Measurements from ENCODE around the gene GSTA4. TPM values are rescaled to one million over a fixed set of nuclear protein-coding genes. Genes with fewer than 3 reads are reported as not detected.

GSTA4 gene
- total RNA-seq, 2 experiments from 2014 or later: 13.1 to 14.1 TPM

DNA sequence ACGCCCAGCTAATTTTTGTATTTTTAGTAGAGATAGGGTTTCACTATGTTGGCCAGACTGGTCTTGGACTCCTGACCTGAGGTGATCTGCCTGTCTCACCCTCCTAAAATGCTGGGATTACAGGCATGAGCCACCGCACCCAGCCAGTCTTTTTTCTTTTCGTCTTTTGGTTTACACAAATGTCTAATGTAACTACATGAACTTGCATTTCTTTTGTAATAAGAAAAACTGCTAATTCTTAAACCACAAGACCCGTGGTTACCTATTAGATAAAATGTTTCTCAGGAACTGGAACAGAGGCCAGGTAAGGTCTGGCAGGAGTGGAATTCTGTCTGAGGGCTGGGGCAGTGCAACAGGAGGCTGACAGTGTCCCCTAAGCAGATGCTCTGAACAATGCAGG lies 52.9 kb downstream of the GSTA4 start:
- Mint-ChIP-seq H3K27me3 (peaks cover 15% of the 10 kb centered on the region), H3K4me1 (ENCODE audit: low read depth) (peaks cover 5% of the 10 kb centered on the region), H3K27ac (no peak overlapping the region), H3K36me3 (ENCODE audit: low read depth) (no peaks in the 10 kb centered on the region), H3K9me3 (no peaks in the 10 kb centered on the region), H3K4me3 (no peak overlapping the region)
- intact Hi-C loops (cut with micrococcal nuclease): no loop called here
- ChIA-PET CTCF (interaction anchor here (1.0 kb wide), 1 partner anchor 10 kb away, joined by 5 read pairs; no protein-coding TSS in a partner anchor), POLR2A (no interaction called here)
- TF ChIP-seq, protein P1, sequence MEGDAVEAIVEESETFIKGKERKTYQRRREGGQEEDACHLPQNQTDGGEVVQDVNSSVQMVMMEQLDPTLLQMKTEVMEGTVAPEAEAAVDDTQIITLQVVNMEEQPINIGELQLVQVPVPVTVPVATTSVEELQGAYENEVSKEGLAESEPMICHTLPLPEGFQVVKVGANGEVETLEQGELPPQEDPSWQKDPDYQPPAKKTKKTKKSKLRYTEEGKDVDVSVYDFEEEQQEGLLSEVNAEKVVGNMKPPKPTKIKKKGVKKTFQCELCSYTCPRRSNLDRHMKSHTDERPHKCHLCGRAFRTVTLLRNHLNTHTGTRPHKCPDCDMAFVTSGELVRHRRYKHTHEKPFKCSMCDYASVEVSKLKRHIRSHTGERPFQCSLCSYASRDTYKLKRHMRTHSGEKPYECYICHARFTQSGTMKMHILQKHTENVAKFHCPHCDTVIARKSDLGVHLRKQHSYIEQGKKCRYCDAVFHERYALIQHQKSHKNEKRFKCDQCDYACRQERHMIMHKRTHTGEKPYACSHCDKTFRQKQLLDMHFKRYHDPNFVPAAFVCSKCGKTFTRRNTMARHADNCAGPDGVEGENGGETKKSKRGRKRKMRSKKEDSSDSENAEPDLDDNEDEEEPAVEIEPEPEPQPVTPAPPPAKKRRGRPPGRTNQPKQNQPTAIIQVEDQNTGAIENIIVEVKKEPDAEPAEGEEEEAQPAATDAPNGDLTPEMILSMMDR (IDR thresholded peaks at IDR 0.05): no peak
- DNase-seq (no peak), ATAC-seq (no peak)

DNA sequence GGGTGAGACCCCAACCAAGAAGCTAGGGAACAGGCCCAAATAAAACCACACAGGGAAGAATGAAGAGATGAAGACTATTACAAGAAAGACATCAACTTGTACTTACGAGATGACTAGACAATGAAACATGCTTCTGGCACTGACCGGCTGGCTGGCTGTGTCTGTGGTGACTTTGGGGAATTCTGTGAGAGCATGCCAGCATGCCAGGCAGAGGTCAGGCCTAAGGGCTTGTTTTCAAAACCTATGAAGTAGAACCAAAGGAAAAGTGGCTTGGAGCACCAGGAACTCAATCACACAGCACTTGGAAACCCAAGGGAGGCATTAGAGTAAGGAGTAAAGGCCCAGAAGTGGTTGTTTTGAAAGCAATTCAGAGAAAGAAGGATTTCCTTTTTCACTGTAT lies 57.2 kb downstream of the GSTA4 start:
- Mint-ChIP-seq H3K4me1 (ENCODE audit: low read depth) (no peaks in the 10 kb centered on the region), H3K9me3 (no peaks in the 10 kb centered on the region), H3K36me3 (ENCODE audit: low read depth) (no peaks in the 10 kb centered on the region), H3K27ac (no peak overlapping the region), H3K27me3 (peaks cover 2% of the 10 kb centered on the region), H3K4me3 (no peak overlapping the region)
- DNase-seq: no peak
- TF ChIP-seq, protein P1 (IDR thresholded peaks at IDR 0.05): no peak
- ChIA-PET CTCF (no interaction called here), POLR2A (no interaction called here)
- intact Hi-C loops (cut with micrococcal nuclease): no loop called here
- no peak for ATAC-seq

DNA sequence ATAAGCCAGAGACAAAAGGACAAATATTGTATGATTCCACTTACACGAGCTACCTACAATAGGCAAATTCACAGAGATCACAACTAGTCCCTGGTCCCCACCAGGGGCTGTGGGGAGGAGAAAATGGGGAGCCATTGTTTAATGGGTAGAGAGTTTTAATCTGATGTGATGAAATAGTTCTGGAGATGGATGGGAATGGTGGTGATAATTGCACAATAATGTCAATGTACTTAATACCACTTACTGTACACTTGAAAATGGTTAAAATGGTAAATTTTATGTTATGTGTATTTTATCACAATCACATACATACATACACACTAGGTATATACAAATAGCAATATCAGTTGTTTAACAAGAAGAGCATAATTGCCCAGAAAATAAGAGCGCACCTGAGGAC lies 61.3 kb downstream of the GSTA4 start:
- intact Hi-C loops (cut with micrococcal nuclease): no loop called here
- no peak for ATAC-seq
- Mint-ChIP-seq H3K27me3 (no peaks in the 10 kb centered on the region), H3K36me3 (ENCODE audit: low read depth) (no peaks in the 10 kb centered on the region), H3K4me3 (no peak overlapping the region), H3K9me3 (no peaks in the 10 kb centered on the region), H3K27ac (no peak overlapping the region), H3K4me1 (ENCODE audit: low read depth) (no peaks in the 10 kb centered on the region)
- DNase-seq: no peak
- POLR2A ChIA-PET: no interaction called here
- TF ChIP-seq, protein P1 (IDR thresholded peaks at IDR 0.05): no peak
- CTCF ChIA-PET: no interaction called here

DNA sequence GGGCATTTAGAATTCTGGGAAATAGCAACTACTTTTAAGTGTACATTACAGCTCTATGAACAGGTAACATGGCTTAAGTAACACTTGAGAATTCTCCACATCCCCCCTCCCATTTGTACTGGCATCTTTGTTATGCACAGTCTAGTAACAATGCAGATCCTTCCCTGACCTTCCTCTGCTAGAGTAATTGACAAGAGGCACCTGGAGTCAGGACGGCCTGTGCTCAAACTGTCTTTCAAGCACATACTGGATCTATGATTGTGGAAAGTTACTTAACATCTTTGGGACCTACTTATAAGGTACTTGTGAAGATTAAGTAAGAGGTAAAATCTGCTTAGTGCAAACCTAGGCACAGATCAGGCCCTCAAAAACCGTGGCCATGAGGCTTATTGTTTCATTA lies 63.7 kb downstream of the GSTA4 start:
- H3K27me3 Mint-ChIP-seq: no peaks in the 10 kb centered on the region
- intact Hi-C loops (cut with micrococcal nuclease): no loop called here
- TF ChIP-seq, protein P1 (IDR thresholded peaks at IDR 0.05): no peak
- no peaks in the 10 kb centered on the region for H3K9me3 Mint-ChIP-seq
- H3K36me3 Mint-ChIP-seq (ENCODE audit: low read depth): no peaks in the 10 kb centered on the region
- H3K4me3 Mint-ChIP-seq: no peak overlapping the region
- ChIA-PET CTCF (no interaction called here), POLR2A (no interaction called here)
- H3K4me1 Mint-ChIP-seq (ENCODE audit: low read depth): no peaks in the 10 kb centered on the region
- H3K27ac Mint-ChIP-seq: no peak overlapping the region
- ATAC-seq: no peak
- no peak for DNase-seq

GRCh38 chr6:52929321-52930164 lies 65.5 kb downstream of the GSTA4 start:
- Mint-ChIP-seq H3K4me3 (no peak overlapping the region), H3K27ac (no peak overlapping the region), H3K4me1 (ENCODE audit: low read depth) (no peaks in the 10 kb centered on the region), H3K27me3 (no peaks in the 10 kb centered on the region), H3K36me3 (ENCODE audit: low read depth) (no peaks in the 10 kb centered on the region), H3K9me3 (no peaks in the 10 kb centered on the region)
- intact Hi-C loops (cut with micrococcal nuclease): no loop called here
- TF ChIP-seq, protein P1 (IDR thresholded peaks at IDR 0.05): no peak
- ATAC-seq (no peak), DNase-seq (no peak)
- ChIA-PET CTCF (no interaction called here), POLR2A (no interaction called here)

Other genes with a start within 250 kb of the GSTA4 start
- not detected for gene GSTA2, start 231.8 kb downstream of the GSTA4 start, total RNA-seq
- not detected for gene GSTA1, start 191.5 kb downstream of the GSTA4 start, total RNA-seq
- gene GSTA5, start 154.5 kb downstream of the GSTA4 start, total RNA-seq: not detected
- gene GSTA3, start 85.6 kb downstream of the GSTA4 start, total RNA-seq: not detected
- 1 to 10 TPM; 6.2 to 6.6 TPM for gene CILK1, start 66.5 kb upstream of the GSTA4 start, total RNA-seq
- 10 to 100 TPM; 40.8 to 41.6 TPM for gene FBXO9, start 70.1 kb upstream of the GSTA4 start, total RNA-seq
- not detected for gene GCM1, start 153.6 kb upstream of the GSTA4 start, total RNA-seq

All from activated CD8-positive, alpha-beta T cell treated with anti-CD3 and anti-CD28 coated beads for 36 hours (primary cell).